ENCODE results near the gene KRTAP1-1. TPM values are rescaled to one million over a fixed set of nuclear protein-coding genes. Genes with fewer than 3 reads are reported as not detected.

KRTAP1-1 gene
- total RNA-seq, 1 experiment from 2014 or later: not detected

GRCh38 chr17:41010441-41010840 lies 30.8 kb downstream of the KRTAP1-1 start (continued):
- no peak for TF ChIP-seq CTCF (IDR thresholded peaks at IDR 0.05 in 2 of 3, conservative IDR thresholded peaks at IDR 0.05 in 1 of 3; ENCODE audit: borderline replicate concordance in 1 of 3, insufficient read depth in 1 of 3, low read depth in 2 of 3, low read length in 2 of 3)
- TF ChIP-seq EGR1 (IDR thresholded peaks at IDR 0.05; ENCODE audit: low read depth): no peak
- TF ChIP-seq ATF3 (IDR thresholded peaks at IDR 0.05): no peak
- no peak for TF ChIP-seq ZNF274 (IDR thresholded peaks at IDR 0.05; ENCODE audit: low read depth, low read length)
- no peak for TF ChIP-seq ELF1 (IDR thresholded peaks at IDR 0.05; ENCODE audit: borderline replicate concordance, low read depth)
- TF ChIP-seq SRF (IDR thresholded peaks at IDR 0.05; ENCODE audit: low read depth): no peak
- no peak for TF ChIP-seq CBX3 (IDR thresholded peaks at IDR 0.05; ENCODE audit: low read depth)

- no TSS peak for BruUV-seq (replicated peaks)
- ChIA-PET CTCF (interaction anchor here (0.6 kb wide), 1 partner anchor 486 kb away, joined by 3 read pairs; no protein-coding TSS in a partner anchor), POLR2A (no interaction called here), RAD21 (ENCODE audit: low non-redundant PET in 1 of 2, low total read pairs in 2 of 2, uncharacterized antibody in 2 of 2, unreplicated experiment in 2 of 2) (no interaction called here)
- intact Hi-C loops (cut with micrococcal nuclease): no loop called here
- Histone ChIP-seq H3K9me3 (ENCODE audit: control insufficient read depth in 1 of 2, insufficient read depth in 1 of 2, low read depth in 1 of 2, low read length in 2 of 2) (no peaks in the 10 kb centered on the region), H2AFZ (ENCODE audit: low read depth, low read length, poor library complexity, severe bottlenecking) (no peak overlapping the region), H3K9me2 (ENCODE audit: insufficient read depth) (no peaks in the 10 kb centered on the region), H3K9ac (ENCODE audit: low read length) (no peak overlapping the region), H4K20me1 (ENCODE audit: insufficient read depth) (no peaks in the 10 kb centered on the region), H3K79me2 (ENCODE audit: insufficient read depth, low read length) (no peaks in the 10 kb centered on the region), H3K27ac (ENCODE audit: low read depth, low read length) (no peak overlapping the region), H3K4me2 (ENCODE audit: low read length) (no peak overlapping the region), H3K36me3 (ENCODE audit: control insufficient read depth in 1 of 2, insufficient read depth in 2 of 2, low read length in 2 of 2) (no peaks in the 10 kb centered on the region), H3K4me1 (ENCODE audit: control insufficient read depth in 1 of 2, insufficient read depth in 2 of 2, low read length in 2 of 2) (peaks cover 0 to 6% of the 10 kb centered on the region in 2 experiments; a peak in 1 of 4 replicates), H3K4me3 (replicated peaks in 1 of 2; ENCODE audit: low read depth in 1 of 2, low read length in 2 of 2) (no peak overlapping the region), H3K27me3 (ENCODE audit: insufficient read depth, low read length) (no peaks in the 10 kb centered on the region)
- ATAC-seq (no peak), DNase-seq (ENCODE audit: low read depth, low spot score) (no peak)
- TF ChIP-seq REST (IDR thresholded peaks at IDR 0.05; ENCODE audit: low read depth) (no peak), YY1 (IDR thresholded peaks at IDR 0.05; ENCODE audit: extremely low read depth, insufficient replicate concordance, low read depth, low read length) (no peak), MAX (IDR thresholded peaks at IDR 0.05) (no peak), CEBPB (IDR thresholded peaks at IDR 0.05; ENCODE audit: low read depth) (no peak), POLR2AphosphoS5 (IDR thresholded peaks at IDR 0.05; ENCODE audit: low read depth, low read length) (no peak), CTCF (IDR thresholded peaks at IDR 0.05 in 2 of 3, conservative IDR thresholded peaks at IDR 0.05 in 1 of 3; ENCODE audit: borderline replicate concordance in 1 of 3, insufficient read depth in 1 of 3, low read depth in 2 of 3, low read length in 2 of 3) (no peak), CBX3 (IDR thresholded peaks at IDR 0.05; ENCODE audit: low read depth) (no peak), POLR2A (IDR thresholded peaks at IDR 0.05; ENCODE audit: borderline replicate concordance, extremely low read depth, insufficient read depth, insufficient read length) (no peak), JUND (IDR thresholded peaks at IDR 0.05) (no peak), EGR1 (IDR thresholded peaks at IDR 0.05; ENCODE audit: low read depth) (no peak), FOSL1 (IDR thresholded peaks at IDR 0.05; ENCODE audit: low read depth) (no peak), SP1 (IDR thresholded peaks at IDR 0.05; ENCODE audit: low read depth) (no peak), RAD21 (IDR thresholded peaks at IDR 0.05; ENCODE audit: low read depth) (no peak)
Observed at GRCh38 chr17:41009936-41010335, 31.3 kb downstream of the KRTAP1-1 start.

All from HCT116 (cell line).